Stimulated activated CD8-positive, alpha-beta memory T cell treated with anti-CD3 and anti-CD28 coated beads, Interleukin-12 subunit alpha, Interleukin-12 subunit beta, amount 100 ng/mL, for 24 hours (primary cell): Measurements from ENCODE around the gene CCT7.

Source experiments
- DNase-seq: peaks from one replicate; pipeline ENCODE4 v3.0.0-alpha.2; 2020; ENCODE audit errors: extremely low read depth

The CCT7 gene

DNA sequence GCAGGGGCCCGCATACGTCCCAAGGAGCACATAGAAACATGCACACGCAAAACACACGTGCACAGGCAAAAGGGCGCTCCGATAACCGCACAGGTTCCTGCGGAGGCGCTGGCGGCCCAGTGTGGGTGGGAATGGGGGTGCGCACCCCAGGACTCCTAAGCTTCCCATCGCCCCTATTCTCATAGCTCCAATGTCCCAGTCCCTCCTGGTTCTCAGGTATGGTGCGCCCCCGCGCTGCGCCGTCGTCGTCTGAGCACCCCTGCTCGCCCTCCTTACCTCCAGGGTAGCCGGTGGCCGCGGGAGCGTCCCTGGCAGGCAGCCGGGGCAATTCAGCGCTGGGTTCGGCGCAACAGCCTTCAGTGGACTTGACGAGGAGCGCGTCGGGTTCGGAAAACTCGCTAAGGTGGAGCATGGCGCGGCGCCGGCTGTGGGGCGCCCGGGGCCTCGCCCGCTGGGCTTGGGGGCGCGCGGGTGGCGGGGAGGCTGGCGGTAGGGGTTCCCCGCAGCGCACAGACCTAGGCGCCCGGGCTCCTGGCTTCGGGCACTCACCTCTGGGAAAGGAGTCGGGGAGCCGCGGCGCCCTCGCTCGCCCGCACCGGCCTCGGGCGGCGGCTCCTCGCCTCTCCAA lies 58.9 kb downstream of the CCT7 start:
- DNase-seq, result no peak

DNA sequence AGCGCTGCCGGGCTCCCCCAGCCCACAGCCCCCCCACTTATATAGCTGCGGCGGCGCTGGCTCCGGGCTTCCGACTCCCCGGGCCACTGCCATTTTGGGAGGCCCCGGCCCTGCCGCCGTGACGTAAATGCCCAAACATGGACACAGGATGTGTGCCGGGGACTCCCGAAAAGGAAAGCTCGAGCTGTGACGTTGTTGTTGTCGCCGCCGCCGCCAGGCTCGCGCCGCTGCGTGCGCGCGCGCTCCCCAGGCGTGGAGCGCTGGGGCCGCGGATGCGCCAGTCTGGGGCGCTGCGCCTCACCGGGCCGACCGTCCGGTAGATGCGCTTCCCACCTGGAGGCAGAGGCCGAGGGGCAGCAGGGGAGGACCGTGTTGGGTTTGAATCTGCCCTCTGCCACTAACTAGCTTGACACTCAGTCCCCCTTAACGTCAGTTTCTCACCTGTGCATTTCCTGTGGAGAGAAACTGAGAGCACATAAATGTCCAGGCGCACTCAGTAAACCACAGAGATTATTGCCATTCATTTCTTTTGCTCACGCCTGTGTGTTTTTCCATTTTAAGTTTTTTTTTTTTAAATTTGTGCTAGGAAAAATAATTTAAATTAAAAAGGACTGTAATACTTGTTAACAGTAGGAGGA lies 59.5 kb downstream of the CCT7 start, which contains the start of gene EGR4:
Gene EGR4 (minus strand): TSS at position 15 of the 638 bp plus-strand sequence. CDS start 231 bp downstream, outside the sequence.
- DNase-seq, result peak; percentile 80

DNA sequence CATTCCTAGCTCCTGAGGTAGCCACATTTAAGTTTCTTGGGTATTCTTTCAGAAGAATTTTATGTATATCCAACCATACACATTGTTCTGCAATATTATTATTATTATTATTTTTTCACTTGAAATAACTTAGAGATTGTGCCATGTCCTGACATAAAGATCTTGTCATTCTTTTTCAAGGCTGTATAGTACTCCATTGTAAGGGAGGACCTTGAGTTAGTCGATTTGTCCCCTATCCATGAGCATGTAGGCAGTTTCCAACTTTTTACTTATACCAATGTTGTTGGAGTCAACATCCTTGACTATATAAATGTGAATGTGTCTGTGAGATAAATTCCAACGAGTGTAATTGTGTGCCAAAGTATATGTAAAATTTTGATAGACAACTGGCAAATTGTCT lies 60.1 kb downstream of the CCT7 start:
- no peak for DNase-seq

DNA sequence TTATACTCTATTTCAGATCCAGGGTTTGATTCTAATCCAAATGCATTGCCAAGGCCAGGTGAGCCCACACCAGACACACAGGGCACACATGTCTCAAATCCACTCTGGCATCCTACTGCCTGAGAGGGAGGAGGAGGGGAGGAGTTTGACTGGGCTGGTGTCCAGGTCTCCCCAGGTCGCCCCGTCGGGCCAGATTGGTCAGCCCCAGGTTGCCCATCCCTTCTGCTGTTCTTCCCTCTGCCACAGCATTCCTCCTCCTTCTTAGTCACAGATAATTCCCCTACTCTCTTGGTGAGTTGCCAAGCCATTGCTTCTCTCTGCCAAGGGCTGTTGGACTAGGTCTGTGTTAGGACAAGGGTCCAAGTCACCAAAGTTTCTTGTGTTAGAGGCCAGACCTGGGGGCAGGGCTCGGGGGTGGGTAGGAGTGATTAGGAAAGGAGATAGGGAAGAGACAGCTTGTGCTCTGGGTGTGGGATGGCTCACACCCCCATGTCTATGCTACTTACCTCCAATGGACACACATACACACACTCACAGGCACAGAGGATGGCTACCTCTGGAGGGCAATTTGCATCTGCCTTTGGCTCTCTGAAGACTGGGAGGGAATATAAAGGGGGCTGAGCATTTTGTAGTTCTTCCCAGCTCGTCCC lies 61.8 kb downstream of the CCT7 start:
- no peak for DNase-seq

DNA sequence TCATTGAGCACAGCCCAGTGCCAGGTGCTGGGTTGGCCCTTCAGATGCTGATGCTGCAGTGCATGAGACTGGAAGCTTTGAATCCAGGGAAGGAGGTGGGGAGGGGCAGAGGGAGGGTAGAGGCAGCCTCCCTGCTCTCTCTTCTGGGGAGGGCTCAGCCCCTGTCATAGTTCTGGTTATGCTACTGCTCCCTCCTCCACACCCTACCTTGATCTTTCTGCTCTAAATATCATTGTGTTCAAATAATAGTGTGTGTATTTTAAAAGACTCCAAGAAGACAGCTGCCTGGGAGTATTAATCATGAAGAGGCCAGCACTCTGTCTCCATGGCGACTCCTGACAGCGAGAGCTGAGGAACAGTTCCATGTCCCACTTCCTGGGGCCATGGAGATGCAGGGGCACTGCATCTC lies 63.0 kb downstream of the CCT7 start:
- DNase-seq, result no peak

DNA sequence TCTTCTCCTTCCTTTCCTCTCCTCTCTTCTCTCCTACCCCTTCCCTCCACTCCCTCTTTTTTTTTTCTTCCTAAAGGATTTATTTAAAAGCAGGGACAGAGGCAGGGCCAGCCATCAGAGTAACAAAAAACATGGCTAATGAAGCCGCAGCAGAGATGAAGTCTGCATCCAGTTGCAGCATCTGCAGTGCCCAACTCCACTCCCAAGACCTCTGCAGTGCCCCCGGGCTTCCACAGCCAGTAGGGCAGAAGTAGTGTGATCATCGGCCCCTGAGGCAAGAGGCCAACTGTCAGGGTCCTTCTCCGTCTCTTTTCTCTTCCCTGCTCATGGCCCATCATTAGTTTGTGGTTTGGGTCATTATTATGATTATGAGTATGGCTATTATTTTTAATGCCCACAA lies 63.5 kb downstream of the CCT7 start:
- DNase-seq, result no peak

DNA sequence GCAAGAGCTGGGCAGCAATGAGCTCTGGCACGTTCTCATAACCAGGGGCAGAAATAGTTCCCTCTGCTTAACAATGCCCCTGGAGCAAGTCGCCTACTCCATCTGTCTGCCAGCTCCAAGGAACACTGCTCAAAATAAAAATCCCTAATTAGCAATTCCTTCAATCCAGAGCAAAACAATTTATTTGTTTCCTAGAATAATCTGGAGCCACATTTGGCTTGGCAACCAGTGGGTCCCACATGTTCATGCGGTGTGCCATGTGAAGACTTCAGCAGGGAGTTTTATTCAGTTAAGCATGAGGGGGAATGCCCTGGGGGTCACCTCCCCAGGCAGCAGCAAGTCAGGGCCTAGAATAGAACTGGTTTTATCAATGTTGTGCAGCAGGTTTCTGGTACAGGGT lies 66.8 kb downstream of the CCT7 start:
- no peak for DNase-seq

DNA sequence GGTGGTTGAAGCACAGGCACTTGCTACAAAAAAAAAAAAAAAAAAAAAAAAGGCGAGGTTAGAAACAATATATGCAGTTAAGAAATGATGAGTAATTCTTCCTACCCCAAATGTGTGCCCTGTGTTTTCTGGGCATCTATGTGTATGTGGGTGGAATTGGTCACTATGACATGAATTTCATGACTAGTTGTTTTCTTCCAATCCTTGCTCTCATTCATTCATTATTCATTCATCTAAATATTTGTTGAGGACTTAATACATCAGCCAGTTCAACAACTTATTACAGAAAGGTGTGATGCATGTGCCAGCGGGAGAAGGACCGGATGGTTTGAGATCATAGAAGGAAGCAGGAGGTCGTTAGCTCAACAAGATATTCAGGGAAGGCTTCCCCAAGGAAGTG lies 67.5 kb downstream of the CCT7 start:
- no peak for DNase-seq
